HG02943 (cell line): ENCODE results near the gene DPEP3.

Experiments used
- ATAC-seq: cut with Tn5 transposase; IDR thresholded peaks from one replicate; pipeline ENCODE4 v1.9.1; 2021; ENCODE audit warnings: mild to moderate bottlenecking, low read depth, moderate library complexity; ENCODE audit not compliant: unreplicated experiment

DPEP3 gene

DNA sequence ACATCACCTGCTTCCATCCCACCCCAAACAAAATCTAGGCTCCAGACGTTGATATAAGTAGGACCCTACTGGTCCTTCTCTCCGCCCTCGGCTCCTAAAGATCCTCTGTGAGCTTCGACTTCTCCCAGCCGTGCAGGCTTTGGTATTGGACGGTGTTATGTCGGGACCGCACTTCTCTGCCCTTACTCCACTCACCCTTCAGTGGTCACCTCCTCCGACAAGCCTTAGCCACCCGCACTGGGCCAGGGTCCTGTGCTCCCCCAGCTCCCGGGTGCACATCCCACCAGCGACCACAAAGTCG, 45.2 kb downstream of the DPEP3 start:
- ATAC-seq = no peak

DNA sequence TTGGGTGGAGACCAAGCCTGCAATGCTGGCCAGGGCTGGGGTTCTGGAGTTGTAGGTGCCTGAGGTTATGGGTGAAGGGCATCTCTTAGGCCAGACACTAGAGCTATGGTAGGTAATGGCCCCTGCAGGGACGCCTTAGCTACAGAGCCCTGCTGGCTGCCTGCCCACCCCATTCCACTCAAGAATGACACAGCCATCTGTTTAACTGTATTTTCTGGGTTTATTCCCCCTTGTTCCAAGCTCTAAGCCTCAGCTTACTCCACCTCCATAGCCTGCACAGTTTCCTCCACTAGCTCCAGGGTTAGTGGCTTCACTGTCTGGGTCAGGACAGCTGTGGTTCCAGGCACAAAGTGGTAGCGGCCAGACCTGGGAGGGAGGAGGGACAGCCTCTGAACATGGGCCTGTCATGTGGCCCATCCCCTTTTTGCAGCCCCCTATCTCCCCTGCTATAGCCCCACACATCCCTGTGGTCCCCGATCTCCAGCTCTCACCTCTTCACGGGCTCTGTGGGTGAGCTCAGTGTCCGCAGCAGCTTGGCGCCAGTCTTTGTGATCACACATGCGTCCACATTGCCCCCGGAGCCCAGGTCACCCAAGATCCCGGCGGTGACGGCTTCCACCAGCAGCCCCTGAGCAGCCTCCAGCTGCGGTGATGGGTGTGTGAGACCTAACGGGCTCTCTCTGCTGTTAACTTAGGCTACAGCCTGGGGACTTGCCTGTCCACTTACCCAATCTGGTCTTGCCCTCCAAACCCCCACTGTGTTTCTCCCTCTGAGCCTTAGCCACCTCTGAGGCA, 45.8 kb downstream of the DPEP3 start:
- ATAC-seq = no peak

DNA sequence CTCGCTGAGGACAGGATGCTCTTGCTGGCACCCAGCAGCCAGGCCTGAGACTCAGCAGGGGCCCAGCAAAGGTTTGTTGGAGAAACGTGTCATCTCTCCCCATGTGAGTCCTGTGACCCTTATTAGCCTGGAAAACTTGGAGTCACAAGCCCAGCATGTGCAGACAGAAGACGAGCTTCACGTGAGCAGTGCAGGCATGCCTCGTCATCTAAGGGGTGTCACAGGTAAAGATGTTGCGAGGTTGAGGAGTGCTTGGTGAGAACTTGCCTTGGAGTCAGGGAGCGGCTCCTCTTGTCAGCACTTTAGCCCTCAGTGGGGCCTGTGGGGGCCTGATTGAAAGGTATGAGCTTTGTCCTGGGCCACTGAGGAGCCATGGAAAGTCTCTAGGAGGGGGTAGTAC, 46.5 kb downstream of the DPEP3 start:
- no peak for ATAC-seq

DNA sequence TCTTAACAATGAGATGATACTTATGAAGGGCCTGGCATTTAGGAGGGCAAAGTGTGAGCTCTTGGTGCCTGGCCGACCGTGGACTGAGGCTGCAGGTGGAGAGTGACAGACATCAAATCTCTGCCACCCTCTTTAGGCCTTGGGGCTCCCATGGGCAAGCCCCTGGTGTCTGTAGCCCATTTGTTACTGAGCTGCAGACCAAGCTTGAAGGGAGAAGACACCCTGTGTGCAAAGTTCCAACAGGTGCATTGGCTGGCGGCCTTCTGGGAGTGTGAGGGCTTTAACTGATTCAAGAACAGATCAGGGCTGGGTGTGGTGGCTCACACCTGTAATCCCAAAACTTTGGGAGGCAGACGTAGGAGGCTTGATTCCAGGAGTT, 47.8 kb downstream of the DPEP3 start:
- no peak for ATAC-seq

DNA sequence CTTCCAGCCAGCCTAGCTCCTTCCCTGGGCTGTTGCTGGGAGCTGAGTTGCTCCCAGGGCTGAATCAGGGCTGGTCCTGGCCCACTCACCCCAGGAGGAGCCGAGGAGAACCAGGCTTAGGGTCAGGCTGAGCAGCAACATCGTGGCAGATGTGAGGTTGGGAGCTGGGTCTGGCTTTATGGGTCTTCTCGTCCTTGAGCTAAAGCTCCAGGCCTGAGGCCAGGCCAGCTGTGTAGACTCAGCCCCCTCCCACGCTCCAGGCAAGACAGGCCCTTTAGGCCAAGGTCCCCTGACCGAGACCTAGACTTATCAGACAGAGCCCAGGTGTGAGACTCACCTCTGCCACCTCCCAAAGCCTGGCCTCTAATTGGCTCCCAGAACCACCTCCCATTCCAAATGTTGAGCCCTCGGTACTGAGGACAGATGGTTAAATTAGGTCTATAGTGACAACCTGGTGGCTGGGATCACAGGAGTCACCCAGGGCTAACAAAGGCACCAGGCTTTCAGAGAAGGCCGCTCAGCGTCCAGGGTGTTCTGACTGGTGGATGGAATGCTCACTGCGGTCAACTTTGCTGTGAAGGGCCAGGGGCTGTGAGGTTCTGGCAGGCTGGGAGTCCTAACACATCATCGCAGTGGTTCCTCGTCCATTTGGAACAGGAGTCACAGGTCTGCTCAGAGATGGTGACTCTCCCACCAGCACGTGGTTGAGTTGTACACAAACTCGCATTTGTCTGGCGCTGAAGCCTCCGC, 48.4 kb downstream of the DPEP3 start, which contains the start of gene CTRL:
TSS of gene CTRL (minus strand) at position 151 of the 750 bp plus-strand sequence. CDS start at position 141, 10 bp downstream.
- no peak for ATAC-seq

DNA sequence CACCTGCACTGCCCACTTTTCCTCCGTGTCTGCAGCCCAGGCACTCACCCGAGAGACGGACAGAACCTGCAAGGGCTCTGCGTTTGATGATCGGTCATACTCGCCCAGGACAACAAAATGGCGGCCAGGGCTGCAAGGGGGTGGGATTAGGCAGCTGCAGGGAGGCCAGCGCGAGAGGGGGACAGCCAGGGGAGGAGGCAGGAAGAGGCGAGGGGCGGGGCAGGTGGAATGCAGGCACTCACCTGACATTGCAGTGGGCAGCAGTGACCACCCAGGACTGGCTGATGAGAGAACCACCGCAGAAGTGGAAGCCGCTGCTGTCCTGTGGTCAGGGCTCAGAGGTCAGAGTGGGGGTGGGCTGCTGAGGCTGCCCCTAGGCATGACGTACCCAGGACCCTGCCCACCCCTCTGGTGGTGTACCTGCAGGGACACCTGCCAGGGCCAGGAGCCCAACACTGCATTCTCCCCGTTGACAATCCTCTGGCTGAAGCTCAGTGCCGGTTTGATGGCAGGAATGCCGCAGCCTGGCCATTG, 49.6 kb downstream of the DPEP3 start:
- ATAC-seq = no peak

DNA sequence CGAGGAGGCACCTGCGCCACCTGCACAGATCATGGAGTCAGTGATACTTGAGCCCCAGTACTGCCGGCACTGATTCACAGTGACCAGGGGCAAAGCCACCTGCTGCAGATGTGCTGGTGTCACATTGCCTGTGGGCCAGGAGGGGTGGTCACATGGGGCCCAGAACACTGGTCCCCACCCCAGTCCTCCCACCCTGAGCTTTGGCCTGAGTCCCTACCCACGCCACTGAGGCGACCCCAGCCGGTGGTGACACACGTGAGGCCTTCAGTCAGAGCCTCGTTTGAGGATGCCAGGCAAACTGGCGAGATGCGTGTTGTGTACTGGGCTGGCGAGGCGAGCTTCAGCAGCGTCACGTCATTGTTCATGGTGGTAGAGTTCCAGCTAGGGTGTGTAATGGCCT, 50.1 kb downstream of the DPEP3 start:
- ATAC-seq = no peak

DNA sequence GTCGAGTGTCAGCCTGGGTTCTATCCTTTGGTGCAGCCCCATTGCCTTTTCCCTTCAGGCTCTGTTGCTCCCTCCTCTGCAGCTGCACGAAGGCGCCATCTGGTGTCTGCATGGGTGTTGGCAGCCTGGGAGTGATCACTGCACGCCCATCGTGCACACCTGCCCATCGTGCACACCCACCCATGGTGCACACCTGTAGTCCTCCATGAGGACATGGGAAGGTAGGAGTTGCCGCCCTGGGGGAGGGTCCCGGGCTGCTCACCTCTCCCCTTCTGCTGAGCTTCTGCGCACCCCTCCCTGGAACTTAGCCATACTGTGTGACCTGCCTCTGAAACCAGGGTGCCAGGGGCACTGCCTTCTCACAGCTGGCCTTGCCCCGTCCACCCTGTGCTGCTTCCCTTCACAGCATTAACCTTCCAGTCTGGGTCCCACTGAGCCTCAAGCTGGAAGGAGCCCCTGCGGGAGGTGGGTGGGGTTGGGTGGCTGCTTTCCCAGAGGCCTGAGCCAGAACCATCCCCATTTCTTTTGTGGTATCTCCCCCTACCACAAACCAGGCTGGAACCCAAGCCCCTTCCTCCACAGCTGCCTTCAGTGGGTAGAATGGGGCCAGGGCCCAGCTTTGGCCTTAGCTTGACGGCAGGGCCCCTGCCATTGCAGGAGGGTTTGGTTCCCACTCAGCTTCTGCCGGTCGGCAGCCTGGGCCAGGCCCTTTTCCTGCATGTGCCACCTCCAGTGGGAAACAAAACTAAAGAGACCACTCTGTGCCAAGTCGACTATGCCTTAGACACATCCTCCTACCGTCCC, 51.5 kb downstream of the DPEP3 start:
- no peak for ATAC-seq

DNA sequence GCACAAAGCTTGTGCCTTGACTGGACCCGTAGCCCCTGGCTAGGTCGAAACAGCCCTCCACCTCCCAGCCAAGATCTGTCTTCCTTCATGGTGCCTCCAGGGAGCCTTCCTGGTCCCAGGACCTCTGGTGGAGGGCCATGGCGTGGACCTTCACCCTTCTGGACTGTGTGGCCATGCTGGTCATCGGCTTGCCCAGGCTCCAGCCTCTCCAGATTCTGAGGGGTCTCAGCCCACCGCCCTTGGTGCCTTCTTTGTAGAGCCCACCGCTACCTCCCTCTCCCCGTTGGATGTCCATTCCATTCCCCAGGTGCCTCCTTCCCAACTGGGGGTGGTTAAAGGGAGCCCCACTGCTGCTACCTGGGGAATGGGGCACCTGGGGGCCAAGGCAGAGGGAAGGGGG, 52.2 kb downstream of the DPEP3 start:
- no peak for ATAC-seq

DNA sequence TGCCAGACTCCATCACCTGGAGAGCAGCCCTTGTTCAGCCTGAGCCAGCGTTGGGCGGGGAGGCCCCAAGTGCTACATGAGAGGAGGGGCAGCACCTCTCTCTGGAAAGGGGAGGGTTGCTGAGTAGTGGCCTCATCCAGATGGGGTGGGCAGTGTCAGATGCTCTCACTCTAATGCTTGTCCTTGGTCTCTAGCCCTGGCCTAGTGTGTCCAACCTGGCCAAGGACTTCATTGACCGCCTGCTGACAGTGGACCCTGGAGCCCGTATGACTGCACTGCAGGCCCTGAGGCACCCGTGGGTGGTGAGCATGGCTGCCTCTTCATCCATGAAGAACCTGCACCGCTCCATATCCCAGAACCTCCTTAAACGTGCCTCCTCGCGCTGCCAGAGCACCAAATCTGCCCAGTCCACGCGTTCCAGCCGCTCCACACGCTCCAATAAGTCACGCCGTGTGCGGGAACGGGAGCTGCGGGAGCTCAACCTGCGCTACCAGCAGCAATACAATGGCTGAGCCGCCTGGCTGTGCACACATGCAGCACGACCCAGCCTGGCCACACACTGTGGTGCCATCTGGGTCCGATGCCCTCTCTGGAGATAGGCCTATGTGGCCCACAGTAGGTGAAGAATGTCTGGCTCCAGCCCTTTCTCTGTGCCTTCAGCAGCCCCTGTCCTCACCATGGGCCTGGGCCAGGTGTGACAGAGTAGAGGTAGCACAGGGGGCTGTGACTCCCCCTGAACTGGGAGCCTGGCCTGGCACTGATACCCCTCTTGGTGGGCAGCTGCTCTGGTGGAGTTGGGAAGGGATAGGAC, 53.0 kb downstream of the DPEP3 start:
- no peak for ATAC-seq

DNA sequence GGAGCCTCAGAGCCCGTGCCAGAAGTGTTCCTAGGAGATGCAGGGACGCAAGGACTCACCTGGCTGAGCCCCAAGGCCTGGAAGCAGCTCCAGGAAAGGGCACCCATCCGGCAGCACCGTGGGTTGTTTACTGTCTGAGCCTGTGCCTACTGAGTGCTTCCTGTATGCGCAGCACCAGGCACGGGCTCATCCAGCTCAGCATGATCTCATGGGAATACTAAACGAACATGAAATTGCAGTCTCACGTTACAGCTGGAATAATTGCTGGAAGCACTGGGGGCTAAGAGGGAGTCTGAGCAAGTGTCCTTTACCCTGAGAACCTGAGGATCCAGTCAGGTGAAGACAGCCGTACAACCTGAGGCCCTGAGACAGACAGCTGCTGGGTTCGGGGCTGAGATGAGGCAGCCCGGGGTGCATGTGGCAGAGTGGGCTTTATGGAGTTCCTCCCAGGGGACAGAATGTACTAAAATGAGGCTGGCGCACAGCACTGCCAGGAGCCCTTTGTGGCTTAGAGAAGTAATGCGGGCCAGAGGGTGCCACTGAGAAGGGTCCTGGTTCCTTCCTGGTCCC, 54.0 kb downstream of the DPEP3 start:
- no peak for ATAC-seq
